ENCODE measurements around the gene PTPRT.

PTPRT gene

GRCh38 chr20:42441196-42441863 is 748.4 kb downstream of the PTPRT start:
- in situ Hi-C loops (cut with HindIII; ENCODE audit: low sequenced_read_pairs) = no loop called here

GRCh38 chr20:42435230-42435629 is 754.5 kb downstream of the PTPRT start:
- in situ Hi-C loops (cut with HindIII; ENCODE audit: low sequenced_read_pairs) = no loop called here

GRCh38 chr20:42432496-42433334 is 757.0 kb downstream of the PTPRT start:
- in situ Hi-C loops (cut with HindIII; ENCODE audit: low sequenced_read_pairs) = no loop called here

GRCh38 chr20:42430598-42430997 is 759.1 kb downstream of the PTPRT start:
- in situ Hi-C loops (cut with HindIII; ENCODE audit: low sequenced_read_pairs) = no loop called here

GRCh38 chr20:42429761-42430458 is 759.8 kb downstream of the PTPRT start:
- in situ Hi-C loops (cut with HindIII; ENCODE audit: low sequenced_read_pairs) = no loop called here

GRCh38 chr20:42419814-42420532 is 769.7 kb downstream of the PTPRT start:
- in situ Hi-C loops (cut with HindIII; ENCODE audit: low sequenced_read_pairs) = no loop called here

GRCh38 chr20:42406826-42407225 is 782.9 kb downstream of the PTPRT start:
- in situ Hi-C loops (cut with HindIII; ENCODE audit: low sequenced_read_pairs) = loop anchor here (10.0 kb wide), 1 partner anchor 522 kb away; no protein-coding TSS in a partner anchor

GRCh38 chr20:42402455-42402854 is 787.3 kb downstream of the PTPRT start:
- in situ Hi-C loops (cut with HindIII; ENCODE audit: low sequenced_read_pairs) = loop anchor here (10.0 kb wide), 1 partner anchor 518 kb away; no protein-coding TSS in a partner anchor

- in situ Hi-C loops (cut with HindIII; ENCODE audit: low sequenced_read_pairs) = loop anchor here (10.0 kb wide), 1 partner anchor 517 kb away; no protein-coding TSS in a partner anchor
Observed at GRCh38 chr20:42401613-42402012, 788.1 kb downstream of the PTPRT start.

- in situ Hi-C loops (cut with HindIII; ENCODE audit: low sequenced_read_pairs) = loop anchor here (10.0 kb wide), 1 partner anchor 515 kb away; no protein-coding TSS in a partner anchor
Observed at GRCh38 chr20:42399802-42400201, 789.9 kb downstream of the PTPRT start.

GRCh38 chr20:42392442-42392841 is 797.3 kb downstream of the PTPRT start:
- in situ Hi-C loops (cut with HindIII; ENCODE audit: low sequenced_read_pairs) = no loop called here

GRCh38 chr20:42391807-42392206 is 797.9 kb downstream of the PTPRT start:
- in situ Hi-C loops (cut with HindIII; ENCODE audit: low sequenced_read_pairs) = no loop called here

GRCh38 chr20:42380287-42380686 is 809.4 kb downstream of the PTPRT start:
- in situ Hi-C loops (cut with HindIII; ENCODE audit: low sequenced_read_pairs) = no loop called here

- in situ Hi-C loops (cut with HindIII; ENCODE audit: low sequenced_read_pairs) = no loop called here
Observed at GRCh38 chr20:42379385-42379784, 810.3 kb downstream of the PTPRT start.

GRCh38 chr20:42378826-42379225 is 810.9 kb downstream of the PTPRT start:
- in situ Hi-C loops (cut with HindIII; ENCODE audit: low sequenced_read_pairs) = no loop called here

- in situ Hi-C loops (cut with HindIII; ENCODE audit: low sequenced_read_pairs) = no loop called here
Observed at GRCh38 chr20:42376131-42376530, 813.6 kb downstream of the PTPRT start.

- in situ Hi-C loops (cut with HindIII; ENCODE audit: low sequenced_read_pairs) = no loop called here
Observed at GRCh38 chr20:42373049-42373448, 816.7 kb downstream of the PTPRT start.

- in situ Hi-C loops (cut with HindIII; ENCODE audit: low sequenced_read_pairs) = no loop called here
Observed at GRCh38 chr20:42370075-42370474, 819.6 kb downstream of the PTPRT start.

GRCh38 chr20:42368910-42369309 is 820.8 kb downstream of the PTPRT start:
- in situ Hi-C loops (cut with HindIII; ENCODE audit: low sequenced_read_pairs) = no loop called here

GRCh38 chr20:42366626-42367025 is 823.1 kb downstream of the PTPRT start:
- in situ Hi-C loops (cut with HindIII; ENCODE audit: low sequenced_read_pairs) = no loop called here

GRCh38 chr20:42364446-42364845 is 825.3 kb downstream of the PTPRT start:
- in situ Hi-C loops (cut with HindIII; ENCODE audit: low sequenced_read_pairs) = no loop called here

Measured in endothelial cell of hepatic sinusoid (primary cell).